K562 (cell line): ENCODE measurements around the gene SIRT2. TPM values are rescaled to one million over a fixed set of nuclear protein-coding genes. Genes with fewer than 3 reads are reported as not detected.
A peak's percentile ranks its signal among the peaks of the same experiment; 100 is the strongest.

Experiments
- ARID1B ChIP-seq: fragments of 450-650 bp; IDR thresholded peaks from 2 replicates; pipeline ENCODE4 v1.6.1; 2016; ENCODE audit warnings: antibody characterized with exemption, mild to moderate bottlenecking, inconsistent platforms
- ARID2 ChIP-seq: fragments of 450-650 bp; IDR thresholded peaks from 2 replicates; pipeline ENCODE4 v1.6.1; 2017; ENCODE audit warnings: antibody characterized with exemption, mild to moderate bottlenecking
- CBFA2T2 ChIP-seq: fragments of 450-650 bp; conservative IDR thresholded peaks from 2 replicates; pipeline ENCODE4 v1.6.1; 2017; ENCODE audit warnings: mild to moderate bottlenecking
- GATAD2B ChIP-seq: fragments of 450-650 bp; IDR thresholded peaks from 2 replicates; pipeline ENCODE4 v1.6.1; 2017; ENCODE audit warnings: mild to moderate bottlenecking, borderline replicate concordance
- HMG20B ChIP-seq: fragments of 250-450 bp; sonication (Bioruptor Pico); IDR thresholded peaks from 2 replicates; pipeline ENCODE4 v1.5.0; 2021; ENCODE audit warnings: mild to moderate bottlenecking
- JUN ChIP-seq, 2 experiments: sonication (generic) in 1 of 2; formaldehyde crosslinking in 1 of 2; IDR thresholded peaks; 2 replicates each; pipeline versions ENCODE4 v1.6.1 to v1.8.0; 2012 to 2022; ENCODE audit warnings: borderline replicate concordance in 2 of 2, mild to moderate bottlenecking in 2 of 2, improper control_type of control experiment in 1 of 2, low read depth in 1 of 2, low read length in 1 of 2, missing genetic modification reagents in 1 of 2
- MCM2 ChIP-seq: fragments of 450-650 bp; IDR thresholded peaks from 2 replicates; pipeline ENCODE4 v1.6.1; 2017; ENCODE audit warnings: low read depth, mild to moderate bottlenecking
- MCM5 ChIP-seq: fragments of 450-650 bp; IDR thresholded peaks from 2 replicates; pipeline ENCODE4 v1.6.1; 2016; ENCODE audit warnings: low read depth
- NFE2 ChIP-seq: IDR thresholded peaks from 2 replicates; pipeline ENCODE4 v1.6.1; 2014; ENCODE audit warnings: antibody characterized with exemption, low read depth
- NONO ChIP-seq, 2 experiments: fragments of 200-400 bp in 1 of 2; fragments of 450-650 bp in 1 of 2; formaldehyde crosslinking in 1 of 2; IDR thresholded peaks; 2 replicates each; pipeline ENCODE4 v1.6.1; 2017; ENCODE audit warnings: low read depth in 2 of 2, mild to moderate bottlenecking in 2 of 2, moderate library complexity in 2 of 2, low read length in 1 of 2
- RFX7 ChIP-seq: fragments of 250-450 bp; sonication (Bioruptor Pico); IDR thresholded peaks from 2 replicates; pipeline ENCODE4 v1.5.1; 2021; ENCODE audit warnings: mild to moderate bottlenecking
- RHOXF2B ChIP-seq: fragments of 250-450 bp; sonication (Bioruptor Pico); conservative IDR thresholded peaks from 2 replicates; pipeline ENCODE4 v1.5.1; 2021
- TBL1XR1 ChIP-seq, 2 experiments: IDR thresholded peaks; 2 replicates each; pipeline ENCODE4 v1.6.1; 2012; ENCODE audit warnings: improper control_type of control experiment in 2 of 2, low read length in 2 of 2, mild to moderate bottlenecking in 1 of 2
- THRAP3 ChIP-seq: fragments of 450-650 bp; IDR thresholded peaks from 2 replicates; pipeline ENCODE4 v1.6.1; 2016; ENCODE audit warnings: mild to moderate bottlenecking, inconsistent platforms, borderline replicate concordance
- ZNF174 ChIP-seq: fragments of 250-450 bp; sonication (Bioruptor Pico); IDR thresholded peaks from 2 replicates; pipeline ENCODE4 v1.4.0; 2020; ENCODE audit warnings: mild to moderate bottlenecking
- ZSCAN29 ChIP-seq: fragments of 450-650 bp; IDR thresholded peaks from 2 replicates; pipeline ENCODE4 v1.6.1; 2017
- polyA plus RNA-seq, 8 experiments: library from polyadenylated mRNA; depleted of rRNA in 4 of 8; stranded (reverse) in 5 of 8; unstranded in 3 of 8; fragments of >200 nt; fragmentation: Nextera tagmentation in 2 of 8; fragmentation: Illumina TruSeq in 1 of 8; extraction: Ambion mirVana in 2 of 8; extraction: Trizol in 1 of 8; gene quantifications; 2 replicates each; pipeline versions ENCODE4 v1.2.1 to v1.2.3, GENCODE V29; 2011 to 2014; ENCODE audit warnings: inconsistent platforms in 1 of 8, missing spikeins in 1 of 8
- total RNA-seq, 7 experiments: library from RNA; depleted of rRNA in 6 of 7; stranded (reverse); fragments of >200 nt in 6 of 7; fragmentation: Illumina TruSeq in 2 of 7; extraction: Trizol in 2 of 7; gene quantifications; 2 replicates each; pipeline versions ENCODE4 v1.2.1 to v1.2.3, GENCODE V29; 2011 to 2021; ENCODE audit warnings: low replicate concordance in 1 of 7
- TF ChIP-seq, protein P1 (sequence below): sonication (generic); formaldehyde crosslinking; IDR thresholded peaks from 2 replicates; pipeline ENCODE4 v1.8.1; 2022; ENCODE audit warnings: missing genetic modification reagents
- TF ChIP-seq, protein P2 (sequence below), 2 experiments: IDR thresholded peaks; 2 replicates each; pipeline ENCODE4 v1.6.1; 2011; ENCODE audit warnings: borderline replicate concordance in 1 of 2, control low read depth in 1 of 2, low read depth in 1 of 2, low read length in 1 of 2, mild to moderate bottlenecking in 1 of 2, mixed read lengths in 1 of 2, moderate library complexity in 1 of 2; ENCODE audit not compliant: insufficient read depth in 1 of 2, insufficient read length in 1 of 2, poor library complexity in 1 of 2, severe bottlenecking in 1 of 2; ENCODE audit errors: extremely low read depth in 1 of 2
- TF ChIP-seq, protein P3 (sequence below): fragments of 250-450 bp; sonication (Bioruptor Pico); IDR thresholded peaks from 2 replicates; pipeline ENCODE4 v1.5.0; 2022; ENCODE audit warnings: mild to moderate bottlenecking
- TF ChIP-seq, protein P4 (sequence below): fragments of 250-450 bp; sonication (Bioruptor Pico); IDR thresholded peaks from 2 replicates; pipeline ENCODE4 v1.8.0; 2021; ENCODE audit warnings: moderate library complexity, mild to moderate bottlenecking, inconsistent platforms
- TF ChIP-seq, protein P5 (sequence below): fragments of 450-650 bp; IDR thresholded peaks from 2 replicates; pipeline ENCODE4 v1.6.1; 2016; ENCODE audit warnings: borderline replicate concordance

The SIRT2 gene
- total and polyA plus RNA-seq, 9 of the 15 experiments (the other 6 are each of a cell fraction or from before 2014, with no cell fraction given) = 2.3 to 35.2 (median 22.9) TPM

DNA sequence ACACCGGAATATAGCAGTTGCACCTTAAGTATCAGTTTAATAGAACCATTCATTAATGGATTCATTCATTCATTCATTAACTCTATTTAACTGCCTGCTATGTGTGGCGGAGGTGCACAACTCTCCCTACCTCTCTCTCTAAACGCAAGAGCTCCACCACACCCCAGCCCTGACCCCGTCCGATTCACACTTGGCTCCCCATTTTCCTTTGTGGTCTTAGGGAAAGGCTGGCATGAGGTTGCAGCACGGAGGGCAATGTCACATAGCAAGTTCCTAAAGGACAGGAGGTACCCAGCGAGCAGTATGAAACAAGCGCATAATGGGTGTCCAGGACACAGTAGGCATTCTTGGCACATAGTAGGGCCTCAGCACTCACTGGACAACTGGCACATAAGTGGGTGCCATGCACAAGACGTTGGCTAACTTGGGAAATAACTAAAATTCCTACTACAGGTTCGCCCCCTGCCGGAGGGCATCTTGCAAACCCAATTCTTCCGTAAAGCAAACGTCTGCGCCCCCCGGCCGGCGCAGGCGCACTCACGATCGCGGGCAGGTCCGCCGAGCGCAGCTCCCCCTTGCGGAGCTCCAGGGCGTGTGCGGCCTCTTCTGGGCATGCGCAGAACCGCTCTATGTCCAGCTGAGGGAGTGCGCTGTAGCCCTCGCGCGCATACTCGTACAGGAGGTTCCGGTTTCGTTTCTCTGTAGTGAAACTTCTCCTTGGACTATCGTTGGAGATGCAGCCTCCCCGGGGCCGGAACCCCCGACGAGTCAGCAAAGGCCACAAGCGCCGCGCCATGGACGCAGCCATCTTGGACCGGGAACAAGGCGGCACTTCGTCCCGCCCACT lies 30.7 kb upstream of the SIRT2 start, which contains the start of gene SARS2 (continued):
- TF ChIP-seq, protein P1, sequence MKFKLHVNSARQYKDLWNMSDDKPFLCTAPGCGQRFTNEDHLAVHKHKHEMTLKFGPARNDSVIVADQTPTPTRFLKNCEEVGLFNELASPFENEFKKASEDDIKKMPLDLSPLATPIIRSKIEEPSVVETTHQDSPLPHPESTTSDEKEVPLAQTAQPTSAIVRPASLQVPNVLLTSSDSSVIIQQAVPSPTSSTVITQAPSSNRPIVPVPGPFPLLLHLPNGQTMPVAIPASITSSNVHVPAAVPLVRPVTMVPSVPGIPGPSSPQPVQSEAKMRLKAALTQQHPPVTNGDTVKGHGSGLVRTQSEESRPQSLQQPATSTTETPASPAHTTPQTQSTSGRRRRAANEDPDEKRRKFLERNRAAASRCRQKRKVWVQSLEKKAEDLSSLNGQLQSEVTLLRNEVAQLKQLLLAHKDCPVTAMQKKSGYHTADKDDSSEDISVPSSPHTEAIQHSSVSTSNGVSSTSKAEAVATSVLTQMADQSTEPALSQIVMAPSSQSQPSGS (CRISPR knock-in tag) = no peak
- TF ChIP-seq GATAD2B (peak; percentile 47; the same call in 1 of the 2 replicates), NFE2 (peak; percentile 16; the same call in 1 of the 2 replicates), ARID1B (peak; percentile 56), MCM5 (no peak), ZNF174 (CRISPR knock-in tag) (no peak), CBFA2T2 (no peak), HMG20B (CRISPR knock-in tag) (no peak), TBL1XR1 (IDR thresholded peaks at IDR 0.05; ENCODE audit: low read length in 2 of 2) (peak; percentile 23 to 67; a peak in 2 of 4 replicates), MCM2 (no peak), RFX7 (CRISPR knock-in tag) (no peak), THRAP3 (no peak), NONO (IDR thresholded peaks at IDR 0.05; ENCODE audit: low read depth in 2 of 2, low read length in 1 of 2) (peak in 1 of 2 experiments; percentile 52; a peak in 1 of 4 replicates), JUN (IDR thresholded peaks at IDR 0.05; ENCODE audit: borderline replicate concordance, low read depth, low read length) (0 out of 2 replicates have a peak, but pooled peaks have one; percentile 44), JUN (CRISPR knock-in tag; IDR thresholded peaks at IDR 0.05; ENCODE audit: borderline replicate concordance) (no peak), ZSCAN29 (no peak), ARID2 (no peak), RHOXF2B (CRISPR knock-in tag) (no peak)
- TF ChIP-seq, protein P2, sequence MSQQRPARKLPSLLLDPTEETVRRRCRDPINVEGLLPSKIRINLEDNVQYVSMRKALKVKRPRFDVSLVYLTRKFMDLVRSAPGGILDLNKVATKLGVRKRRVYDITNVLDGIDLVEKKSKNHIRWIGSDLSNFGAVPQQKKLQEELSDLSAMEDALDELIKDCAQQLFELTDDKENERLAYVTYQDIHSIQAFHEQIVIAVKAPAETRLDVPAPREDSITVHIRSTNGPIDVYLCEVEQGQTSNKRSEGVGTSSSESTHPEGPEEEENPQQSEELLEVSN (IDR thresholded peaks at IDR 0.05; ENCODE audit: borderline replicate concordance in 1 of 2, extremely low read depth in 1 of 2, insufficient read depth in 1 of 2, insufficient read length in 1 of 2, low read depth in 1 of 2, low read length in 1 of 2, poor library complexity in 1 of 2, severe bottlenecking in 1 of 2) = no peak
- TF ChIP-seq, protein P3, sequence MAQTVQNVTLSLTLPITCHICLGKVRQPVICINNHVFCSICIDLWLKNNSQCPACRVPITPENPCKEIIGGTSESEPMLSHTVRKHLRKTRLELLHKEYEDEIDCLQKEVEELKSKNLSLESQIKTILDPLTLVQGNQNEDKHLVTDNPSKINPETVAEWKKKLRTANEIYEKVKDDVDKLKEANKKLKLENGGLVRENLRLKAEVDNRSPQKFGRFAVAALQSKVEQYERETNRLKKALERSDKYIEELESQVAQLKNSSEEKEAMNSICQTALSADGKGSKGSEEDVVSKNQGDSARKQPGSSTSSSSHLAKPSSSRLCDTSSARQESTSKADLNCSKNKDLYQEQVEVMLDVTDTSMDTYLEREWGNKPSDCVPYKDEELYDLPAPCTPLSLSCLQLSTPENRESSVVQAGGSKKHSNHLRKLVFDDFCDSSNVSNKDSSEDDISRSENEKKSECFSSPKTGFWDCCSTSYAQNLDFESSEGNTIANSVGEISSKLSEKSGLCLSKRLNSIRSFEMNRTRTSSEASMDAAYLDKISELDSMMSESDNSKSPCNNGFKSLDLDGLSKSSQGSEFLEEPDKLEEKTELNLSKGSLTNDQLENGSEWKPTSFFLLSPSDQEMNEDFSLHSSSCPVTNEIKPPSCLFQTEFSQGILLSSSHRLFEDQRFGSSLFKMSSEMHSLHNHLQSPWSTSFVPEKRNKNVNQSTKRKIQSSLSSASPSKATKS (CRISPR knock-in tag) = no peak
- TF ChIP-seq, protein P4, sequence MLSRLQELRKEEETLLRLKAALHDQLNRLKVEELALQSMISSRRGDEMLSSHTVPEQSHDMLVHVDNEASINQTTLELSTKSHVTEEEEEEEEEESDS = no peak
- TF ChIP-seq, protein P5, sequence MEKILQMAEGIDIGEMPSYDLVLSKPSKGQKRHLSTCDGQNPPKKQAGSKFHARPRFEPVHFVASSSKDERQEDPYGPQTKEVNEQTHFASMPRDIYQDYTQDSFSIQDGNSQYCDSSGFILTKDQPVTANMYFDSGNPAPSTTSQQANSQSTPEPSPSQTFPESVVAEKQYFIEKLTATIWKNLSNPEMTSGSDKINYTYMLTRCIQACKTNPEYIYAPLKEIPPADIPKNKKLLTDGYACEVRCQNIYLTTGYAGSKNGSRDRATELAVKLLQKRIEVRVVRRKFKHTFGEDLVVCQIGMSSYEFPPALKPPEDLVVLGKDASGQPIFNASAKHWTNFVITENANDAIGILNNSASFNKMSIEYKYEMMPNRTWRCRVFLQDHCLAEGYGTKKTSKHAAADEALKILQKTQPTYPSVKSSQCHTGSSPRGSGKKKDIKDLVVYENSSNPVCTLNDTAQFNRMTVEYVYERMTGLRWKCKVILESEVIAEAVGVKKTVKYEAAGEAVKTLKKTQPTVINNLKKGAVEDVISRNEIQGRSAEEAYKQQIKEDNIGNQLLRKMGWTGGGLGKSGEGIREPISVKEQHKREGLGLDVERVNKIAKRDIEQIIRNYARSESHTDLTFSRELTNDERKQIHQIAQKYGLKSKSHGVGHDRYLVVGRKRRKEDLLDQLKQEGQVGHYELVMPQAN = peak; percentile 79
